ENCODE measurements around the gene STXBP6.
"Not testable (repeated sequence)": the region's sequence is repeated elsewhere in the genome, so short reads cannot be mapped to it uniquely, and the experiment has no call there.

STXBP6 gene

GRCh38 chr14:24790196-24790595 is 259.8 kb downstream of the STXBP6 start:
- DNase-seq = no peak

DNA sequence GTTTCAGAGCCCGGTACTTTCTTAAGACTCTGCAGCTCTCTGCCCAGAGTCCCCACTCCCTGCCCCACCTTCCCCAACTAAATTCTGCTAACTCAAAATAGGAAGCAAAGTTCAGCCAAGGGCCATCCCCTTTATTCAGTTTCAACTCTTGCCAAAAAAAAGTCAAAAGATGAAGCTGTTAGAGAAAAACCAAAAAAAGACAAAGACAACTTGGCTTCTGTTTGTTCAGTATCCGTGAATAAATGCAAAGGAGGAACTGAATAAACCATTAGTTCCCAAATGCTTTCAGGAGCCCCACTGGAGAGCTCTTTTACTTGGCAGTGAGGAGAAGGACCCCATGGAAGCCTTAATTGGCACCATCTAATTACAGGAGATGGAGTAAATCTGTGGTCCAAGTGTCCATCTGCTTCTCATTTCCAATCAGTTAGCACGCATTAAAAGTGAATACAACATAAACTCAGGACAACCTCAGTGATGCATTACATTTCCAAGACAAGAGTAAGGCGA is 260.5 kb downstream of the STXBP6 start:
- DNase-seq = no peak

DNA sequence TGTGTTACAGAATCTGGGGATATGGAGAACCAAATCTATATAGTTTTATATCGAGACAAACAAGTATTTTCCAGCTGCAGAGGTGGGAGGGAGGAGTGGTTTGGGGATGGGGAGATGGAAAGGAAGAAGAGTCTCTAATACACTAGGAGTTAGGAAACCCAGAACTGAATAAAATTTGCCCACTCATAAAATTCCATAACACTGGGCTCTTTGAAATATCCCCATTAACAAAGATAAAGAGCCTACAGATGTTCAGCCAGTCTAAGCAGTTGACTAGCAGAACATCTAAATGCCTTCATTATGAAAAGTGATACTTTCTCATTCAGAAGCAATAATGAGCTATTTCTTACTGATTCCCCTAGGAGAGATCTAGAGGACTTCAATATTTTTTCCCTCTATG is 264.2 kb downstream of the STXBP6 start:
- DNase-seq = no peak

- no peak for DNase-seq
Measured at GRCh38 chr14:24784981-24785380, 265.0 kb downstream of the STXBP6 start.

- DNase-seq = no peak
Measured at GRCh38 chr14:24783791-24784190, 266.2 kb downstream of the STXBP6 start.

- DNase-seq = no peak
Measured at GRCh38 chr14:24780281-24780680, 269.7 kb downstream of the STXBP6 start.

DNA sequence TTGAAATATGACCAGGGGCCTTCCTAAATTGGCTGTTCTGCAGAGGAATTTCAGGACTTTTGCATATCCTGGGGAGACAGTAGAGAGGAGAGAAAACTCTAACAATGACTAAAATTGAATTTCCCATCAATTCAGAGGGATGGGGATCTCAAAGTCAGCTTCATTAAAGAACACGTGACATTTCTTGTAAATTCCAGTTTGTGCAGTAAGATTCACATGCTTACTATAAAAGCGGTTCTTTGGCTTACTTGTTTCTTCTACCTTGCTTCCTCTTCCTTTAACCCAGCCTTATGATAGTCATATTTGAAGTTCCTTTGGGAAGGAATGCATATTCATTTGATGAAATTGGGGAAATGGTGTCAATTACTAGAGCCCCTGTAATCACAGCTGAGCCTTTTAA is 272.3 kb downstream of the STXBP6 start:
- no peak for DNase-seq

- no peak for DNase-seq
Measured at GRCh38 chr14:24775950-24776349, 274.0 kb downstream of the STXBP6 start.

DNA sequence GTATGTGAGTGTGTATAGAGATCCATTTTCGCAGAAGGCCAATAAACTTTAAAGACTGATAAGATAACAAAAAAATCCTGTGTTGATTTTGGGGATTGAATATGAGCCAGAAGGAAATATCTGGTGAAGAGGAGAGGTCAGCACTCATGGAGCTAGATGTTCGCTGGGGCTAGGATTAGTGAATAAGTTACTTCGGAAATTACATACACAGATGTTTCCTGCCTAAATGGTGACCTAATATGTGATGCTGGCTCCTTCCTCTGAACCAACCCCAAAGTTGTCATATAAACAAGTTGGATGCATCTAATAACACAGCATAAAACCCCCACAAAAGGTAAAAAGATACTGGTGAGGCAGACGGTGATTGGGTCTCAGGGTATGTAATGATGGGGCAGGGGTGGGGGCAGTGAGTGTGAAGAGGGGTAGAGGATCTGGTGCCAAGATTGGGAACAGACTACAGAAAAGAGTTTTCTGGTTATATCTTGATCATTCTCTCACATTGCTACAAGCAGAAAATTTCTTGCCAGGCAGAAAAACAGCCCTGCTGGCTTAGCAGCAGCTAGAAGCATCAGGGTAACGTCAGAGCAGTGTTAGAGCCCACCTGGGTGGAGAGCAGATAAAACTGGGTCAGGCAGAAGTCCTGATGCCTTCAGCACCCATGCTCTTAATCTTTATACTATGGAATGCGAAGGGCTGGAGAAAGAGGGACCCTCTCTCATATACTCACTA is 275.6 kb downstream of the STXBP6 start:
- DNase-seq = no peak

- not testable (repeated sequence) for DNase-seq
Measured at GRCh38 chr14:24773564-24773963, 276.4 kb downstream of the STXBP6 start.

- no peak for DNase-seq
Measured at GRCh38 chr14:24766434-24766833, 283.5 kb downstream of the STXBP6 start.

DNA sequence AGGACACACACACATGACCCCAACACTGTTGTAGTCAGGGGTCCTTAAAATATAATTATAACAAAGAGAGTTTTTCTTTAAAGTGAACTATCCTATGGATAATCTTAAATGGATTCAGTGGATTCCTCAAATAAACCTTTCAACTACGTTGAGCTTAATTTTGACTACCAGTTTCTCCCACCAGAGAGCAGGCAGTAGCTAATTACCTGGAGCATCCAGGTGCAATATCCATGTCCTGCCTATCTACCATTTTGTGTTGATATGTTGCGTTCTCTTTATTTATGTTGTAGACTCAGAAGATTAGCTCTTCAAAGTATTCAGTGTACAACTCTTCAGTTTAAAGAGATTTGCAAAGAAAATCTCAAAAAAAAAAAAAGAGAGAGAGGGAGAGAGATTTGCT is 288.8 kb downstream of the STXBP6 start:
- DNase-seq = no peak

Measured in stimulated activated naive CD4-positive, alpha-beta T cell treated with Interleukin-2 at 50 U/mL for 16 hours (primary cell).